Astrocyte (in vitro differentiated cells and primary cell): ENCODE data around the gene FTCD. TPM values are rescaled to one million over a fixed set of nuclear protein-coding genes. Genes with fewer than 3 reads are reported as not detected.

Source experiments
- DNase-seq: peaks from one replicate; pipeline ENCODE4 v3.0.0-alpha.2; 2010; ENCODE audit warnings: low read depth
- FAIRE-seq: peaks from 2 replicates; lab custom pipeline; 2011; peaks lifted over from hg19 to GRCh38; lab: Jason Lieb, UNC
- H2AFZ ChIP-seq: 2 replicates; pipeline ENCODE4 v1.6.0; 2012; ENCODE audit warnings: low read depth, low read length, inconsistent platforms
- H3K27ac ChIP-seq: 2 replicates; pipeline ENCODE4 v1.5.1; 2011; ENCODE audit warnings: low read depth, low read length, inconsistent platforms
- H3K27me3 ChIP-seq: 2 replicates; pipeline ENCODE4 v1.6.0; 2011; ENCODE audit warnings: low read length, inconsistent platforms; ENCODE audit not compliant: insufficient read depth
- H3K36me3 ChIP-seq: 2 replicates; pipeline ENCODE4 v1.5.1; 2011; ENCODE audit warnings: low read length, inconsistent platforms; ENCODE audit not compliant: insufficient read depth
- H3K4me1 ChIP-seq: 2 replicates; pipeline ENCODE4 v1.5.1; 2011; ENCODE audit warnings: low read length, inconsistent platforms; ENCODE audit not compliant: insufficient read depth
- H3K4me2 ChIP-seq: 2 replicates; pipeline ENCODE4 v1.6.0; 2012; ENCODE audit warnings: low read length, inconsistent platforms
- H3K4me3 ChIP-seq: 2 replicates; pipeline ENCODE4 v1.5.1; 2011; ENCODE audit warnings: low read depth, mild to moderate bottlenecking, low read length, inconsistent platforms; ENCODE audit not compliant: insufficient read depth
- H3K79me2 ChIP-seq: 2 replicates; pipeline ENCODE4 v1.6.0; 2012; ENCODE audit warnings: mild to moderate bottlenecking, low read length, inconsistent platforms; ENCODE audit not compliant: insufficient read depth
- H3K9ac ChIP-seq: 2 replicates; pipeline ENCODE4 v1.6.0; 2012; ENCODE audit warnings: mild to moderate bottlenecking, low read length, inconsistent platforms
- H3K9me3 ChIP-seq: 2 replicates; pipeline ENCODE4 v1.5.1; 2012; ENCODE audit warnings: low read depth, mild to moderate bottlenecking, low read length, inconsistent platforms; ENCODE audit not compliant: insufficient read depth
- H4K20me1 ChIP-seq: 2 replicates; pipeline ENCODE4 v1.6.0; 2012; ENCODE audit warnings: low read length, inconsistent platforms; ENCODE audit not compliant: insufficient read depth
- H3K27ac Mint-ChIP-seq: one replicate; pipeline ENCODE4 v1.8.0; 2021; ENCODE audit warnings: mild to moderate bottlenecking, mixed read lengths; ENCODE audit not compliant: unreplicated experiment
- H3K27me3 Mint-ChIP-seq: one replicate; pipeline ENCODE4 v1.8.0; 2021; ENCODE audit warnings: low read depth, mixed read lengths; ENCODE audit not compliant: unreplicated experiment
- H3K36me3 Mint-ChIP-seq: one replicate; pipeline ENCODE4 v1.8.0; 2021; ENCODE audit warnings: low read depth, mixed read lengths; ENCODE audit not compliant: unreplicated experiment
- H3K4me1 Mint-ChIP-seq: one replicate; pipeline ENCODE4 v1.8.0; 2021; ENCODE audit warnings: low read depth, mixed read lengths; ENCODE audit not compliant: unreplicated experiment
- H3K4me3 Mint-ChIP-seq: one replicate; pipeline ENCODE4 v1.8.0; 2021; ENCODE audit warnings: mild to moderate bottlenecking, moderate library complexity, mixed read lengths; ENCODE audit not compliant: unreplicated experiment
- H3K9me3 Mint-ChIP-seq: one replicate; pipeline ENCODE4 v1.8.0; 2021; ENCODE audit warnings: mild to moderate bottlenecking, mixed read lengths; ENCODE audit not compliant: unreplicated experiment
- EZH2 ChIP-seq: IDR thresholded peaks from 2 replicates; pipeline ENCODE4 v1.6.1; 2012; ENCODE audit warnings: mild to moderate bottlenecking, low read length, inconsistent platforms; ENCODE audit not compliant: insufficient read depth
- total RNA-seq: library from RNA; stranded (reverse); gene quantifications from 2 replicates; pipeline ENCODE4 v1.2.1, GENCODE V29; 2021
- TF ChIP-seq, protein P1 (sequence below): IDR thresholded peaks from 2 replicates; pipeline ENCODE4 v1.5.1; 2011; ENCODE audit warnings: low read depth, mild to moderate bottlenecking, inconsistent platforms, low read length, moderate library complexity; ENCODE audit not compliant: insufficient read depth

Gene FTCD
- total RNA-seq, 1 donor from 2014 or later: 1.9 TPM

- no peaks in the 10 kb centered on the region for H3K9me3 Mint-ChIP-seq
- Histone ChIP-seq H3K4me2 (no peak overlapping the region), H3K9me3 (peaks cover 4% of the 10 kb centered on the region), H3K9ac (no peak overlapping the region), H4K20me1 (peaks cover 81% of the 10 kb centered on the region), H3K36me3 (peaks cover 40% of the 10 kb centered on the region), H3K4me1 (peaks cover 3% of the 10 kb centered on the region), H2AFZ (no peak overlapping the region), H3K4me3 (no peak overlapping the region), H3K27ac (no peak overlapping the region), H3K79me2 (peaks cover 82% of the 10 kb centered on the region), H3K27me3 (no peaks in the 10 kb centered on the region)
- DNase-seq: no peak
- no peak overlapping the region for H3K4me3 Mint-ChIP-seq
- FAIRE-seq: no peak
- H3K27me3 Mint-ChIP-seq: no peaks in the 10 kb centered on the region
- TF ChIP-seq, protein P1, sequence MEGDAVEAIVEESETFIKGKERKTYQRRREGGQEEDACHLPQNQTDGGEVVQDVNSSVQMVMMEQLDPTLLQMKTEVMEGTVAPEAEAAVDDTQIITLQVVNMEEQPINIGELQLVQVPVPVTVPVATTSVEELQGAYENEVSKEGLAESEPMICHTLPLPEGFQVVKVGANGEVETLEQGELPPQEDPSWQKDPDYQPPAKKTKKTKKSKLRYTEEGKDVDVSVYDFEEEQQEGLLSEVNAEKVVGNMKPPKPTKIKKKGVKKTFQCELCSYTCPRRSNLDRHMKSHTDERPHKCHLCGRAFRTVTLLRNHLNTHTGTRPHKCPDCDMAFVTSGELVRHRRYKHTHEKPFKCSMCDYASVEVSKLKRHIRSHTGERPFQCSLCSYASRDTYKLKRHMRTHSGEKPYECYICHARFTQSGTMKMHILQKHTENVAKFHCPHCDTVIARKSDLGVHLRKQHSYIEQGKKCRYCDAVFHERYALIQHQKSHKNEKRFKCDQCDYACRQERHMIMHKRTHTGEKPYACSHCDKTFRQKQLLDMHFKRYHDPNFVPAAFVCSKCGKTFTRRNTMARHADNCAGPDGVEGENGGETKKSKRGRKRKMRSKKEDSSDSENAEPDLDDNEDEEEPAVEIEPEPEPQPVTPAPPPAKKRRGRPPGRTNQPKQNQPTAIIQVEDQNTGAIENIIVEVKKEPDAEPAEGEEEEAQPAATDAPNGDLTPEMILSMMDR: no peak
- no peak for TF ChIP-seq EZH2
- no peak overlapping the region for H3K27ac Mint-ChIP-seq
- H3K4me1 Mint-ChIP-seq: peaks cover 2% of the 10 kb centered on the region
- H3K36me3 Mint-ChIP-seq: peaks cover 21% of the 10 kb centered on the region
Measured at GRCh38 chr21:46113497-46114176, 41.7 kb downstream of the FTCD start.

GRCh38 chr21:46112725-46113215 is 42.6 kb downstream of the FTCD start:
- Histone ChIP-seq H3K4me3 (no peak overlapping the region), H3K4me2 (no peak overlapping the region), H3K4me1 (peaks cover 3% of the 10 kb centered on the region), H2AFZ (no peak overlapping the region), H4K20me1 (peaks cover 80% of the 10 kb centered on the region), H3K27ac (no peak overlapping the region), H3K36me3 (peaks cover 40% of the 10 kb centered on the region), H3K9ac (no peak overlapping the region), H3K27me3 (no peaks in the 10 kb centered on the region), H3K79me2 (peaks cover 85% of the 10 kb centered on the region), H3K9me3 (peaks cover 4% of the 10 kb centered on the region)
- Mint-ChIP-seq H3K9me3 (no peaks in the 10 kb centered on the region), H3K27me3 (no peaks in the 10 kb centered on the region), H3K4me3 (no peak overlapping the region), H3K36me3 (peaks cover 26% of the 10 kb centered on the region), H3K27ac (no peak overlapping the region), H3K4me1 (peaks cover 2% of the 10 kb centered on the region)
- DNase-seq: no peak
- FAIRE-seq: no peak
- TF ChIP-seq, protein P1: no peak
- TF ChIP-seq EZH2: no peak
